HCT116 (cell line): ENCODE results near the gene CORO6. TPM values are rescaled to one million over a fixed set of nuclear protein-coding genes. Genes with fewer than 3 reads are reported as not detected.

Experiments used
- ATAC-seq: fragments of 200-7000 bp; cut with Tn5 transposase; 2 replicates; pipeline ENCODE4 v1.9.1; 2020; ENCODE audit warnings: mild to moderate bottlenecking, moderate library complexity
- BruUV-seq: library from RNA; stranded (reverse); fragments of 400-500 nt; replicated peaks from 2 replicates; lab custom pipeline; 2021; lab: Mats Ljungman, UMichigan
- CTCF ChIA-PET: fragments of 300-600 bp; sonication (Branson Sonifier 250); formaldehyde crosslinking; loops from one replicate; lab custom pipeline; 2021; ENCODE audit warnings: antibody characterized with exemption; lab: Charles Lee
- POLR2A ChIA-PET: fragments of 300-600, 350-600 bp; sonication (Branson Sonifier 250); formaldehyde crosslinking; loops from one replicate; lab custom pipeline; 2021; ENCODE audit warnings: antibody characterized with exemption; lab: Charles Lee
- RAD21 ChIA-PET, 2 experiments: fragments of 300-600 bp; sonication (Branson Sonifier 250); formaldehyde crosslinking; loops; one replicate each; lab custom pipeline; 2023; ENCODE audit warnings: low total read pairs in 2 of 2; ENCODE audit not compliant: uncharacterized antibody in 2 of 2, unreplicated experiment in 2 of 2, low non-redundant PET in 1 of 2; lab: Charles Lee
- DNase-seq: peaks from one replicate; pipeline ENCODE4 v3.0.0-alpha.2; 2010; ENCODE audit warnings: low read depth, low spot score
- H2AFZ ChIP-seq: fragments of 200-600 bp; shearing (Covaris generic), sonication (generic); 2 replicates; pipeline ENCODE4 v1.6.1; 2017; ENCODE audit warnings: low read depth, mixed run types, mixed read lengths, antibody characterized with exemption, low read length; ENCODE audit not compliant: poor library complexity, severe bottlenecking
- H3K27ac ChIP-seq: 2 replicates; pipeline ENCODE4 v1.5.1; 2012; ENCODE audit warnings: low read depth, low read length
- H3K27me3 ChIP-seq: fragments of 200-600 bp; sonication (generic); 2 replicates; pipeline ENCODE4 v1.6.1; 2016; ENCODE audit warnings: mixed run types, low read length, mixed read lengths; ENCODE audit not compliant: insufficient read depth
- H3K36me3 ChIP-seq, 2 experiments: fragments of 200-500 bp in 1 of 2; fragments of 200-600 bp in 1 of 2; sonication (Bioruptor generic) in 1 of 2; sonication (generic) in 1 of 2; 2 replicates each; pipeline versions ENCODE4 v1.5.1 to v1.6.1; 2014 to 2016; ENCODE audit warnings: low read length in 2 of 2, inconsistent platforms in 1 of 2, mixed read lengths in 1 of 2, mixed run types in 1 of 2; ENCODE audit not compliant: insufficient read depth in 2 of 2, control insufficient read depth in 1 of 2
- H3K4me1 ChIP-seq, 2 experiments: fragments of 200-600 bp in 1 of 2; sonication (generic) in 1 of 2; 2 replicates each; pipeline versions ENCODE4 v1.5.1 to v1.6.1; 2012 to 2017; ENCODE audit warnings: low read length in 2 of 2, inconsistent platforms in 1 of 2, mild to moderate bottlenecking in 1 of 2, mixed read lengths in 1 of 2, mixed run types in 1 of 2, moderate library complexity in 1 of 2; ENCODE audit not compliant: insufficient read depth in 2 of 2, control insufficient read depth in 1 of 2
- H3K4me2 ChIP-seq: fragments of 200-600 bp; sonication (generic); 2 replicates; pipeline ENCODE4 v1.6.1; 2017; ENCODE audit warnings: mixed run types, low read length, mixed read lengths
- H3K4me3 ChIP-seq, 2 experiments: fragments of 200-600 bp in 1 of 2; sonication (generic) in 1 of 2; replicated peaks in 1 of 2; 2 replicates each; pipeline ENCODE4 v1.5.1; 2011 to 2016; ENCODE audit warnings: low read length in 2 of 2, control low read depth in 1 of 2, low read depth in 1 of 2, mild to moderate bottlenecking in 1 of 2, mixed read lengths in 1 of 2, mixed run types in 1 of 2
- H3K79me2 ChIP-seq: fragments of 200-600 bp; sonication (generic); 2 replicates; pipeline ENCODE4 v1.6.1; 2017; ENCODE audit warnings: mild to moderate bottlenecking, mixed run types, low read length, moderate library complexity, mixed read lengths; ENCODE audit not compliant: insufficient read depth
- H3K9ac ChIP-seq: fragments of 200-600 bp; sonication (generic); 2 replicates; pipeline ENCODE4 v1.6.1; 2016; ENCODE audit warnings: low read length, mixed read lengths
- H3K9me2 ChIP-seq: fragments of 200-600 bp; sonication (generic), shearing (Covaris generic); 2 replicates; pipeline ENCODE4 v1.6.1; 2017; ENCODE audit warnings: mixed run types, mild to moderate bottlenecking, moderate library complexity; ENCODE audit not compliant: insufficient read depth
- H3K9me3 ChIP-seq, 2 experiments: fragments of 200-500 bp in 1 of 2; fragments of 200-600 bp in 1 of 2; sonication (Bioruptor generic) in 1 of 2; sonication (generic) in 1 of 2; 2 replicates each; pipeline ENCODE4 v1.6.1; 2014 to 2017; ENCODE audit warnings: low read length in 2 of 2, mixed read lengths in 2 of 2, inconsistent platforms in 1 of 2, low read depth in 1 of 2, mild to moderate bottlenecking in 1 of 2, mixed run types in 1 of 2, moderate library complexity in 1 of 2; ENCODE audit not compliant: control insufficient read depth in 1 of 2, insufficient read depth in 1 of 2
- H4K20me1 ChIP-seq: fragments of 200-600 bp; sonication (generic), shearing (Covaris generic); 2 replicates; pipeline ENCODE4 v1.6.1; 2017; ENCODE audit warnings: mixed run types, mild to moderate bottlenecking, moderate library complexity; ENCODE audit not compliant: insufficient read depth
- CBX3 ChIP-seq: IDR thresholded peaks from 2 replicates; pipeline ENCODE4 v1.6.1; 2012; ENCODE audit warnings: low read depth
- CEBPB ChIP-seq: IDR thresholded peaks from 2 replicates; pipeline ENCODE4 v1.6.1; 2012; ENCODE audit warnings: low read depth
- CTCF ChIP-seq, 3 experiments: fragments of 200-600 bp in 1 of 3; sonication (generic) in 1 of 3; IDR thresholded peaks in 2 of 3; conservative IDR thresholded peaks in 1 of 3; 2 replicates each; pipeline ENCODE4 v1.5.1; 2012 to 2017; ENCODE audit warnings: low read depth in 2 of 3, low read length in 2 of 3, antibody characterized with exemption in 1 of 3, borderline replicate concordance in 1 of 3, control low read depth in 1 of 3, mild to moderate bottlenecking in 1 of 3, mixed read lengths in 1 of 3, mixed run types in 1 of 3, moderate library complexity in 1 of 3; ENCODE audit not compliant: insufficient read depth in 1 of 3
- ELF1 ChIP-seq: IDR thresholded peaks from 2 replicates; pipeline ENCODE4 v1.6.1; 2012; ENCODE audit warnings: low read depth, borderline replicate concordance
- EZH2 ChIP-seq: fragments of 200-600 bp; sonication (generic); IDR thresholded peaks from 2 replicates; pipeline ENCODE4 v1.6.1; 2017; ENCODE audit warnings: antibody characterized with exemption, mixed run types
- MAX ChIP-seq: IDR thresholded peaks from 2 replicates; pipeline ENCODE4 v1.6.1; 2012
- POLR2A ChIP-seq: IDR thresholded peaks from 2 replicates; pipeline ENCODE4 v1.7.0; 2011; ENCODE audit warnings: borderline replicate concordance; ENCODE audit not compliant: insufficient read depth, insufficient read length; ENCODE audit errors: extremely low read depth
- RAD21 ChIP-seq: IDR thresholded peaks from 2 replicates; pipeline ENCODE4 v1.6.1; 2012; ENCODE audit warnings: low read depth, mild to moderate bottlenecking
- SIN3A ChIP-seq: IDR thresholded peaks from 2 replicates; pipeline ENCODE4 v1.6.1; 2012; ENCODE audit warnings: low read depth
- SRF ChIP-seq: IDR thresholded peaks from 2 replicates; pipeline ENCODE4 v1.6.1; 2012; ENCODE audit warnings: low read depth
- TCF7L2 ChIP-seq: IDR thresholded peaks from 2 replicates; pipeline ENCODE4 v1.7.0; 2011; ENCODE audit warnings: borderline replicate concordance, inconsistent platforms; ENCODE audit not compliant: insufficient read depth, insufficient read length; ENCODE audit errors: extremely low read depth
- YY1 ChIP-seq: IDR thresholded peaks from 2 replicates; pipeline ENCODE4 v1.6.1; 2011; ENCODE audit warnings: low read length, low read depth, moderate library complexity, mild to moderate bottlenecking; ENCODE audit not compliant: insufficient replicate concordance; ENCODE audit errors: extremely low read depth
- ZBTB33 ChIP-seq: IDR thresholded peaks from 2 replicates; pipeline ENCODE4 v1.6.1; 2011; ENCODE audit warnings: mild to moderate bottlenecking, low read length, moderate library complexity; ENCODE audit not compliant: insufficient replicate concordance; ENCODE audit errors: extremely low read depth
- ZFX ChIP-seq: fragments of 450-650 bp; IDR thresholded peaks from 2 replicates; pipeline ENCODE4 v1.6.1; 2017
- ZNF274 ChIP-seq: fragments of 200-500 bp; sonication (Bioruptor generic); IDR thresholded peaks from 2 replicates; pipeline ENCODE4 v1.6.1; 2014; ENCODE audit warnings: mild to moderate bottlenecking, low read depth, low read length, inconsistent platforms
- intact Hi-C: fragments of 100-400 bp; cut with micrococcal nuclease; formaldehyde crosslinking; loops from 2 replicates; pipeline ENCODE4 v1.10.0; 2022
- total RNA-seq: library from RNA; stranded (reverse); gene quantifications from one replicate; pipeline ENCODE4 v1.2.1, GENCODE V29; 2021; ENCODE audit not compliant: unreplicated experiment

The CORO6 gene
- total RNA-seq, 1 experiment from 2014 or later = 8.7 TPM

GRCh38 chr17:29620779-29621500, 1.8 kb downstream of the CORO6 start:
- TF ChIP-seq POLR2A (no peak), CTCF (IDR thresholded peaks at IDR 0.05 in 2 of 3, conservative IDR thresholded peaks at IDR 0.05 in 1 of 3; ENCODE audit: borderline replicate concordance in 1 of 3, insufficient read depth in 1 of 3, low read depth in 2 of 3, low read length in 2 of 3) (no peak), CBX3 (no peak), TCF7L2 (no peak), EZH2 (no peak), YY1 (no peak), SRF (no peak), RAD21 (no peak), SIN3A (no peak), ZNF274 (no peak), ELF1 (no peak), ZBTB33 (no peak), ZFX (no peak), MAX (no peak), CEBPB (no peak)
- Histone ChIP-seq H3K9ac (no peak overlapping the region; the same call in 1 of the 2 replicates), H3K27ac (peak overlapping the region; percentile 18; the same call in 1 of the 2 replicates), H3K4me2 (peak overlapping the region; percentile 97), H3K9me3 (no peaks in the 10 kb centered on the region), H3K4me3 (0 out of 4 replicates have a peak overlapping the region, but pooled peaks of 1 of the 2 experiments have one; percentile 6), H2AFZ (no peak overlapping the region), H3K27me3 (no peaks in the 10 kb centered on the region), H3K36me3 (no peaks in the 10 kb centered on the region), H4K20me1 (no peaks in the 10 kb centered on the region), H3K4me1 (peaks cover 54 to 94% of the 10 kb centered on the region in 2 experiments), H3K79me2 (no peaks in the 10 kb centered on the region), H3K9me2 (no peaks in the 10 kb centered on the region)
- DNase-seq (no peak), ATAC-seq (no peak)
- no TSS peak for BruUV-seq
- ChIA-PET POLR2A (no interaction called here), CTCF (interaction anchor here (1.7 to 4.6 kb wide), 3 partner anchors 18 to 473 kb away, joined by 17 to 61 read pairs (median 33); partner anchors contain the start of gene SSH2), RAD21 (interaction anchor here in 1 of 2 experiments (1.5 kb wide), 1 partner anchor 18 kb away, joined by 7 read pairs; no protein-coding TSS in a partner anchor)
- intact Hi-C loops = no loop called here
